C4-2B (cell line): ENCODE data around the gene TEX9.
"Not testable (repeated sequence)": the region's sequence is repeated elsewhere in the genome, so short reads cannot be mapped to it uniquely, and the experiment has no call there.

Experiments
- H3K27ac ChIP-seq: fragments of 450-650 bp; 2 replicates; pipeline ENCODE4 v1.5.1; 2017
- CTCF ChIP-seq: fragments of 450-650 bp; conservative IDR thresholded peaks from 2 replicates; pipeline ENCODE4 v1.5.1; 2017; ENCODE audit warnings: mild to moderate bottlenecking
- ZFX ChIP-seq: fragments of 450-650 bp; IDR thresholded peaks from 2 replicates; pipeline ENCODE4 v1.6.1; 2017

TEX9 gene

GRCh38 chr15:56411122-56411749, 46.0 kb downstream of the TEX9 start:
- H3K27ac ChIP-seq: no peak overlapping the region
- TF ChIP-seq CTCF (no peak), ZFX (no peak)

GRCh38 chr15:56413114-56413733, 48.0 kb downstream of the TEX9 start:
- not testable (repeated sequence) for H3K27ac ChIP-seq

- TF ChIP-seq CTCF (no peak), ZFX (no peak)
- H3K27ac ChIP-seq: no peak overlapping the region
Measured at GRCh38 chr15:56425276-56425675, 60.0 kb downstream of the TEX9 start.

- no peak for TF ChIP-seq CTCF
- no peak for TF ChIP-seq ZFX
Measured at GRCh38 chr15:56425976-56426375, 60.8 kb downstream of the TEX9 start.

GRCh38 chr15:56428821-56429458, 63.7 kb downstream of the TEX9 start:
- TF ChIP-seq CTCF (peak; percentile 76), ZFX (no peak)
- no peak overlapping the region for H3K27ac ChIP-seq

More at GRCh38 chr15:56425976-56426375, 60.8 kb downstream of the TEX9 start:
- no peak overlapping the region for H3K27ac ChIP-seq

GRCh38 chr15:56432304-56432703, 67.1 kb downstream of the TEX9 start:
- TF ChIP-seq CTCF: no peak
- TF ChIP-seq ZFX: no peak
- H3K27ac ChIP-seq: no peak overlapping the region

GRCh38 chr15:56440214-56440770, 75.1 kb downstream of the TEX9 start:
- no peak overlapping the region for H3K27ac ChIP-seq
- TF ChIP-seq ZFX (no peak), CTCF (no peak)
